T-helper 1 cell treated with Interleukin-12 subunit alpha and Interleukin-12 subunit beta and Interleukin-4 antibody, amounts not matched to agents 30 μg/mL and 1 μg/mL, for 36 hours (primary cell): ENCODE results near the gene LASP1NB.
A peak's percentile ranks its signal among the peaks of the same experiment; 100 is the strongest.
"Not testable (repeated sequence)": the region's sequence is repeated elsewhere in the genome, so short reads cannot be mapped to it uniquely, and the experiment has no call there.

Experiments used
- H3K27ac Mint-ChIP-seq: one replicate; pipeline ENCODE4 v1.8.0; 2021; ENCODE audit warnings: mild to moderate bottlenecking, mixed read lengths
- H3K27me3 Mint-ChIP-seq: one replicate; pipeline ENCODE4 v1.8.0; 2021; ENCODE audit warnings: low read depth, mixed read lengths
- H3K36me3 Mint-ChIP-seq: one replicate; pipeline ENCODE4 v1.8.0; 2021; ENCODE audit warnings: low read depth, mixed read lengths
- H3K4me1 Mint-ChIP-seq: one replicate; pipeline ENCODE4 v1.8.0; 2021; ENCODE audit warnings: low read depth, mixed read lengths
- H3K4me3 Mint-ChIP-seq: one replicate; pipeline ENCODE4 v1.8.0; 2021; ENCODE audit warnings: mild to moderate bottlenecking, moderate library complexity, mixed read lengths
- H3K9me3 Mint-ChIP-seq: one replicate; pipeline ENCODE4 v1.8.0; 2021; ENCODE audit warnings: mixed read lengths

The LASP1NB gene

DNA sequence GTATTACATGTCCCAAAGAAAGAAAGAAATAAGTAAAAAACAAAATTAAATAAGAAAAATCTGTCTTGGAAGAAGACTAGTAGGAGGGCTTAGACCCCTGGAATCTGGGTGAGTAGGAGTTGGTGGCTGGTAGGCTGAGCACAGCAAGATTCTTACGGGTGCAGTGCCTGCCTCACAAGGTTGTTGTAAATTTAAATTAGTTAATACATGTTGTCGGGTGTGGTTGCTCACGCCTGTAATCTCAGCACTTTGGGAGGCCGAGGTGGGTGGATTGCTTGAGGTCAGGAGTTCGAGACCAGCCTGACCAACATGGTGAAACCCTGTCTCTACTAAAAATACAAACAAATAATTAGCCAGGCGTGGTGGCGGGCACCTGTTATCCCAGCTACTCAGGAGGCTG is 28.4 kb downstream of the LASP1NB start:
- H3K27ac Mint-ChIP-seq, H3K9me3 Mint-ChIP-seq, H3K36me3 Mint-ChIP-seq, H3K4me3 Mint-ChIP-seq, H3K4me1 Mint-ChIP-seq, H3K27me3 Mint-ChIP-seq: not testable (repeated sequence)

DNA sequence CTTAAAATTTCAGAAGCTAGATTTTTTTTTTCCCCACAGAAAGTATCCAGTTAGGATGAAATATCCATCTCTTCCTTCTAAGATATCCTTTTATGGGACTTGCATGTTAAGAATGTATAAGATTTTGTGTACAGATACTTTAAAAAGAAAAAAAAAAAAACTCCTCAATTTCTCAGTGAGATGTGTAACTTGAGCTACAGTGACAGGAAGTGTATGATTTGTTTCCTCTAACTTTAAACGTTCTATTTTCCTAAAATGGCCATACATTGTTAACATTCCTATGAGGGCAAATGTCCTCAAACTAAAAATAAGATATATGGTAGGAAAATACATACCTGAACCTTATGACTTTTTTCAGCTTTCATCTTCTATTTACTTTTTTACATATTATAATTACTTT is 32.9 kb downstream of the LASP1NB start:
- no peaks in the 10 kb centered on the region for H3K9me3 Mint-ChIP-seq
- H3K27ac Mint-ChIP-seq, result no peak overlapping the region
- peaks cover 8% of the 10 kb centered on the region for H3K4me1 Mint-ChIP-seq
- H3K36me3 Mint-ChIP-seq, result no peaks in the 10 kb centered on the region
- H3K4me3 Mint-ChIP-seq, result no peak overlapping the region
- H3K27me3 Mint-ChIP-seq, result no peaks in the 10 kb centered on the region

DNA sequence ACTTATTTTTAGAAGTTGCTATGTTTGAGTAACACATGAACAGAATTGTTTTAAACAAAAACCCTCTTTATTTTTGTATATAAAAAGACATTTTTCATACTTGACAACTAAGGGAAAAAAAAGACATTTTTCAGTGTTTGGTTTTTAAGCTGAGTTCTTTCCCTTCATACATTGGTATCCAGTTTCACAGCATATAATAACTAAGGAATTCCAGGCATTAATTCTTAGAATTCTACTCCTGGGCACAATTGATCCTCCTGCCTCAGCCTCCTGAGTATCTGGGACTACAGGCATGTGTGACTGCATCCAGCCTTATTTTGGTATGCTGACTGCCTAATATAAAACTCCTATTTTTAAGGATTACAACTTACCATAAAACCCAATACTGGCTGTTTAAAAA is 33.3 kb downstream of the LASP1NB start:
- Mint-ChIP-seq H3K4me3 (no peak overlapping the region), H3K27ac (no peak overlapping the region), H3K9me3 (no peaks in the 10 kb centered on the region), H3K4me1 (peaks cover 8% of the 10 kb centered on the region), H3K27me3 (no peaks in the 10 kb centered on the region), H3K36me3 (no peaks in the 10 kb centered on the region)

DNA sequence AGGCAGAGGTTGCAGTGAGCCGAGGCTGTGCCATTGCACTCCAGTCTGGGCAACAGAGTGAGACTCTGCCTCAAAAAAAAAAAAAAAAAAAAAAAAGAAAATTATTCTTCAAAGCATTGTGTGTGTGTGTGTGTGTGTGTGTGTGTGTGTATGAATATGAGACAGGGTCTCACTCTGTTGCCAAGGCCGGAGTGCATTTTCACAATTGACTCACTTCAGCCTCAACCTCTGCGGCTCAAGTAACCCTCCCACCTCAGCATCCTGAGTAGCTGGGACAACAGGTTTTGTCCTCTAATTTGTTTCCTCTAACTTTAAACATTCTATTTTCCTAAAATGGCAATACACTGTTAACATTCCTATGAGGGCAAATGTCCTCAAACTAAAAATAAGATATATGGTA is 34.1 kb downstream of the LASP1NB start:
- no peak overlapping the region for H3K4me3 Mint-ChIP-seq
- H3K27ac Mint-ChIP-seq, result no peak overlapping the region

DNA sequence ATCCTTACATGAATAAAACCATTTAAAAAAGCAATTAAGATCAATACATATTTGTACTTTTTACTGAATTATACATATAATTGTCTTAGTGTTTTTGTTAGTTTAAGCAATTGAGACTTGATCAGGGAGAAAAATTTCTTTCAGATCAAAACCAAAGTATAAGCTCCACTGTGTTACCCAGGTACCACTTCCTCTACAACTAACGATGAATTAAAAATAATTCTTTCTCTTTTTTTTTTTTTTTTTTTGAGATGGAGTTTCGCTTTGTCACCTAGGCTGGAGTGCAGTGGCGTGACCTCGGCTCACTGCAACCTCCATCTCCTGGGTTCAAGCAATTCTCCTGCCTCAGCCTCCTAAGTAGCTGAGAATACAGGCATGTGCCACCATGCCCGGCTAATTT is 35.0 kb downstream of the LASP1NB start:
- no peaks in the 10 kb centered on the region for H3K9me3 Mint-ChIP-seq
- H3K27ac Mint-ChIP-seq, result no peak overlapping the region
- H3K4me1 Mint-ChIP-seq, result peaks cover 8% of the 10 kb centered on the region
- H3K36me3 Mint-ChIP-seq, result no peaks in the 10 kb centered on the region
- H3K4me3 Mint-ChIP-seq, result no peak overlapping the region
- no peaks in the 10 kb centered on the region for H3K27me3 Mint-ChIP-seq

More for the DNA sequence above, 34.1 kb downstream of the LASP1NB start:
- Mint-ChIP-seq H3K27me3 (no peaks in the 10 kb centered on the region), H3K4me1 (peaks cover 8% of the 10 kb centered on the region), H3K36me3 (no peaks in the 10 kb centered on the region), H3K9me3 (no peaks in the 10 kb centered on the region)

DNA sequence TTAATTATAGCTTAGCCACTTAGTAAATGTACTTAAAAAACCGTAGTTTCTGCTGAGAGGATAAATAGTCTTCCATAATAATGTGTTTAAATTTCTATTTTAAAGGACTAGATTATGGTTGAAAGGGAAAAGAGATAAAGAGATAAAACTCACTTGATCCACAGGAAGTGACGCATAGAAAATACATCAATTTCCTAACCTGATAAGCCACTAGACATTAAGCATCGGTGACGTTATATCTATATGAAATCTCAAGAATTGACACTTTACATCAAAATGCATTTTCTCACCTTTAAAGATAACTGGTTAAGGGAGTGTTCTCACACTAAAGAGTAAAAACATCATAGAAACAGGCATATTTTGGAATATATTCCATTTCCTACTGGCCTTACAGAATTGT is 36.0 kb downstream of the LASP1NB start:
- no peaks in the 10 kb centered on the region for H3K36me3 Mint-ChIP-seq
- peaks cover 8% of the 10 kb centered on the region for H3K4me1 Mint-ChIP-seq
- H3K4me3 Mint-ChIP-seq, result no peak overlapping the region
- H3K27me3 Mint-ChIP-seq, result no peaks in the 10 kb centered on the region
- H3K9me3 Mint-ChIP-seq, result no peaks in the 10 kb centered on the region
- H3K27ac Mint-ChIP-seq, result no peak overlapping the region

DNA sequence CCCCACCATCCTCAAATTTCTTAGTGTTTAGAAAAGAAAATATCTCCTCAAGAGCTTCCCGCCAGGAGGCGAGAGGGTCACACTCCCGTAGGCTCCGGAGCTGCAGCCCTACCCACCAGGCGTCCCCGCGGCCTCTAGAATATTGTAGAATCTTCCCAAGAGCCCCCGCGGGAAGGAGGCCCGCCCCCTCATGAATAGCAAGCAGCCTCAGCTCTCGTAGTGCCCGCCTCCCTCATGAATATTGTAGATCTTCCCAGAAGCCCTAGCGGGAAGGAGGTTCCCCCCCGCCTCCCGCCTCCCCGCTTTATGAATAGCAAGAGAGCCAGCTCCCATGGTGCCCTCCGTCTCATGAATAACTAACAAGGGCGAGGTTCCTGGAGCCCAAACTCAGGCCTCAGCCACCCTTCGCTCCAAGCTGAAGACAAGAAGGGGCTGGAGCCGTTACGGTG is 41.9 kb downstream of the LASP1NB start, which contains the start of gene FBXO47:
FBXO47 (minus strand) TSS at position 114 of the 449 bp plus-strand sequence. CDS start 4,378 bp downstream, outside the sequence.
- peaks cover 2% of the 10 kb centered on the region for H3K36me3 Mint-ChIP-seq
- H3K9me3 Mint-ChIP-seq, result no peaks in the 10 kb centered on the region
- peaks cover 11% of the 10 kb centered on the region for H3K4me1 Mint-ChIP-seq
- peaks cover 14% of the 10 kb centered on the region for H3K27me3 Mint-ChIP-seq
- peak within 1 kb of the TSS; percentile 65 for H3K27ac Mint-ChIP-seq
- H3K4me3 Mint-ChIP-seq, result peak within 1 kb of the TSS; percentile 64

DNA sequence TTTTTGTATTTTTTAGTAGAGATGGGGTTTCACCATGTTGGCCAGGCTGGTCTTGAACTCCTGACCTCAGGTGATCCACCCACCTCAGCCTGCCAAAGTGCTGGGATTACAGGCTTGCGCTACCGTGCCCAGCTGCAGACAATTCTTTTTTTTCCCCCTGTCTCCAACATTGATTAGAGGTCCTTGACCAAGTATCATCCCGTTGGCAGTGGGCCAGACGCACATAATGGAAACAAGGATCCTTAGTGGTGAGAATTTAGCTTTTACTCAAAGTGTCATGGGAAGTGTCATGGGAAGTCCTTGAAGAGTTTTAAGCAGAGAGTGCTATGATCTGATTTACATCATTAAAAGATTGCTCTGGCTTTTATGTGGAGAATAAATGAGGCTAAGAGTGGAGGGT is 43.9 kb downstream of the LASP1NB start:
- no peak overlapping the region for H3K4me3 Mint-ChIP-seq

DNA sequence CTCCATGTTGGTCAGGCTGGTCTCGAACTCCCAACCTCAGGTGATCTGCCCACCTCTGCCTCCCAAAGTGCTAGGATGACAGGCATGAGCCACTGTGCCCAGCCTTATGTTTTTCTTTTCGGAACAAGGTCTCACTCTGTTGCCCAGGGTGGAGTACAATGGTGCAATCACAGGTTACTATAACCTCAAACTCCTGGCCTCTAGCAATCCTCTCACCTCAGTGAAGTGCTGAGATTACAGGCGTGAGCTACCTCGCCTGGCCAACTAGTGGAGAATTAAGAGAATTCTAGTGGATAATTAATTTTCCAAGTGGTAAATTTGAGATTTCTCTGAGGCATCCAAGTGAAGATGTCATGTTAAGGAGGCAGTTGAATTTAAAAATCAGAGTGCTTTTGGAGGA is 44.7 kb downstream of the LASP1NB start:
- Mint-ChIP-seq H3K36me3 (peaks cover 2% of the 10 kb centered on the region), H3K27me3 (peaks cover 18% of the 10 kb centered on the region), H3K4me3 (no peak overlapping the region), H3K4me1 (peaks cover 11% of the 10 kb centered on the region), H3K9me3 (no peaks in the 10 kb centered on the region), H3K27ac (no peak overlapping the region)

More for the DNA sequence above, 43.9 kb downstream of the LASP1NB start:
- Mint-ChIP-seq H3K27me3 (peaks cover 18% of the 10 kb centered on the region), H3K27ac (no peak overlapping the region), H3K9me3 (no peaks in the 10 kb centered on the region), H3K36me3 (peaks cover 2% of the 10 kb centered on the region), H3K4me1 (peaks cover 11% of the 10 kb centered on the region)

DNA sequence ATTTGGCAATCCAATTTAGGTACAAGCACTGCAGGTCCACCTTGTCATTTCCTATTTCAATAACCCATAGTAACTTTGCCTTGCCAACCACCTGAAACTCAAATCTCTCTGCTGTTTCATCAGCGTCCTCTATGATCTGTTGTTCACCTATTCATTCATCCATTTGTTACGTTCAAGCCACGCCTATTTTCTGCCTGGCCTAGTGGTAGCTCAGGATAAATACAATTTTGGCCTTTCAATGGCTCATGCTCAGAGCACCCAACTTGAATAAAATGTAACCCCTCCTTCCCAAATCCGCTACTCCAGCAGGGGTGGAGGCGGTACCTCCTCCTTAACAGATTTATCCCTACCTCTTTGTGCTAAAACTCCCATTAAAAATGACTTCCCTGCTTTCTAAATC is 45.4 kb downstream of the LASP1NB start:
- H3K27ac Mint-ChIP-seq, result no peak overlapping the region
- no peak overlapping the region for H3K4me3 Mint-ChIP-seq
- H3K27me3 Mint-ChIP-seq, result peaks cover 18% of the 10 kb centered on the region
- peaks cover 2% of the 10 kb centered on the region for H3K36me3 Mint-ChIP-seq
- H3K9me3 Mint-ChIP-seq, result no peaks in the 10 kb centered on the region
- peaks cover 11% of the 10 kb centered on the region for H3K4me1 Mint-ChIP-seq

DNA sequence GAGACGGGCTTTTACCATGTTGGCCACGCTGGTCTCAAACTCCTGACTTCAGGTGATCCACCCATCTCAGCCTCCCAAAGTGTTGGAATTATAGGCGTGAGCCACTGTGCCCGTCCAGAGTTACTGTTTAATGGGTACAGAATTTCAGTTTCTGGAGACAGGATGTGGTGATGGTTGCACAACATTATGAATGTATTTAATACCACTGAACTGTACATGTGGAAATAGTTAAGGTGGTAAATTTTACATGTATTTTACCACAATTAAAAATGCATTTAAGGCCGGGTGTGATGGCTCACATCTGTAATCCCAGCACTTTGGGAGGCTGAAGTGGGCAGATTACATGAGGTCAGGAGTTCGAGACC is 50.8 kb downstream of the LASP1NB start:
- H3K4me1 Mint-ChIP-seq, H3K27ac Mint-ChIP-seq, H3K4me3 Mint-ChIP-seq, H3K9me3 Mint-ChIP-seq, H3K36me3 Mint-ChIP-seq: not testable (repeated sequence)
- H3K27me3 Mint-ChIP-seq, result peaks cover 16% of the 10 kb centered on the region

DNA sequence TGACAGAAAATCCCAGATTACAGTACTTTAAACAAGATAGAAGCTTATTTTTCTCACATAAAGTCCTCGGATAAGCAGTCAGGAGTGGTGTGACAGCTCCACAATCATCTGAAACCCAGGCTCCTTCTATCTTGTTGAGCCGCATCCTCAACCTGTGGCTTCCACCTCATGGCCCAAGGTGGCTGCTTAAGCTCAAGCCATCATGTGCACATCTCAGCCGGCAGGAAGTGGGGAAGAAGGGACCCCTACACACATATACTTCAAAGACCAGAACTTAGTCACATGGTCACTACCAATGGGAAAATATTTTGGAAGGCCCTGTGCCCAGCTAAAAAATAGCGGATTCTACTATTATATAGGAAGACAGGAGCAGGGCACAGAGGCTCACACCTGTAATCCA is 52.8 kb downstream of the LASP1NB start:
- Mint-ChIP-seq H3K9me3 (no peaks in the 10 kb centered on the region), H3K27ac (no peak overlapping the region), H3K36me3 (no peaks in the 10 kb centered on the region), H3K27me3 (peaks cover 7% of the 10 kb centered on the region), H3K4me3 (no peak overlapping the region), H3K4me1 (peaks cover 3% of the 10 kb centered on the region)
